ENCODE data around the gene FMN2.

The FMN2 gene

GRCh38 chr1:240094041-240094722, 2.5 kb downstream of the FMN2 start:
- no peak overlapping the region for H3K4me3 ChIP-seq (ENCODE audit: control insufficient read depth, low read depth, low read length)
- no peak for TF ChIP-seq CTCF (conservative IDR thresholded peaks at IDR 0.05; ENCODE audit: control insufficient read depth, insufficient read depth, low read depth, low read length)
- no peak for DNase-seq (ENCODE audit: low read depth)

GRCh38 chr1:240096974-240097373, 5.3 kb downstream of the FMN2 start:
- TF ChIP-seq CTCF (conservative IDR thresholded peaks at IDR 0.05; ENCODE audit: control insufficient read depth, insufficient read depth, low read depth, low read length): no peak

GRCh38 chr1:240098534-240098933, 6.9 kb downstream of the FMN2 start:
- TF ChIP-seq CTCF (conservative IDR thresholded peaks at IDR 0.05; ENCODE audit: control insufficient read depth, insufficient read depth, low read depth, low read length): no peak
- no peak for DNase-seq (ENCODE audit: low read depth)
- H3K4me3 ChIP-seq (ENCODE audit: control insufficient read depth, low read depth, low read length): no peak overlapping the region

More at GRCh38 chr1:240096974-240097373, 5.3 kb downstream of the FMN2 start:
- H3K4me3 ChIP-seq (ENCODE audit: control insufficient read depth, low read depth, low read length): no peak overlapping the region
- no peak for DNase-seq (ENCODE audit: low read depth)

GRCh38 chr1:240099329-240099728, 7.6 kb downstream of the FMN2 start:
- no peak for DNase-seq (ENCODE audit: low read depth)
- TF ChIP-seq CTCF (conservative IDR thresholded peaks at IDR 0.05; ENCODE audit: control insufficient read depth, insufficient read depth, low read depth, low read length): no peak
- H3K4me3 ChIP-seq (ENCODE audit: control insufficient read depth, low read depth, low read length): no peak overlapping the region

- DNase-seq (ENCODE audit: low read depth): no peak
- no peak for TF ChIP-seq CTCF (conservative IDR thresholded peaks at IDR 0.05; ENCODE audit: control insufficient read depth, insufficient read depth, low read depth, low read length)
- no peak overlapping the region for H3K4me3 ChIP-seq (ENCODE audit: control insufficient read depth, low read depth, low read length)
These were observed 8.1 kb downstream of the FMN2 start for GRCh38 chr1:240099748-240100147.

GRCh38 chr1:240100371-240100934, 8.8 kb downstream of the FMN2 start:
- DNase-seq (ENCODE audit: low read depth): no peak

More at GRCh38 chr1:240100371-240100934, 8.8 kb downstream of the FMN2 start:
- no peak for TF ChIP-seq CTCF (conservative IDR thresholded peaks at IDR 0.05; ENCODE audit: control insufficient read depth, insufficient read depth, low read depth, low read length)
- no peak overlapping the region for H3K4me3 ChIP-seq (ENCODE audit: control insufficient read depth, low read depth, low read length)

All from fibroblast of mammary gland (primary cell).